SKM-1 (cell line): ENCODE results near the gene ACER1.

Experiments
- DNase-seq: peaks from one replicate; lab custom pipeline; 2025; ENCODE audit not compliant: unreplicated experiment; lab: John Stamatoyannopoulos, UW

Gene ACER1

DNA sequence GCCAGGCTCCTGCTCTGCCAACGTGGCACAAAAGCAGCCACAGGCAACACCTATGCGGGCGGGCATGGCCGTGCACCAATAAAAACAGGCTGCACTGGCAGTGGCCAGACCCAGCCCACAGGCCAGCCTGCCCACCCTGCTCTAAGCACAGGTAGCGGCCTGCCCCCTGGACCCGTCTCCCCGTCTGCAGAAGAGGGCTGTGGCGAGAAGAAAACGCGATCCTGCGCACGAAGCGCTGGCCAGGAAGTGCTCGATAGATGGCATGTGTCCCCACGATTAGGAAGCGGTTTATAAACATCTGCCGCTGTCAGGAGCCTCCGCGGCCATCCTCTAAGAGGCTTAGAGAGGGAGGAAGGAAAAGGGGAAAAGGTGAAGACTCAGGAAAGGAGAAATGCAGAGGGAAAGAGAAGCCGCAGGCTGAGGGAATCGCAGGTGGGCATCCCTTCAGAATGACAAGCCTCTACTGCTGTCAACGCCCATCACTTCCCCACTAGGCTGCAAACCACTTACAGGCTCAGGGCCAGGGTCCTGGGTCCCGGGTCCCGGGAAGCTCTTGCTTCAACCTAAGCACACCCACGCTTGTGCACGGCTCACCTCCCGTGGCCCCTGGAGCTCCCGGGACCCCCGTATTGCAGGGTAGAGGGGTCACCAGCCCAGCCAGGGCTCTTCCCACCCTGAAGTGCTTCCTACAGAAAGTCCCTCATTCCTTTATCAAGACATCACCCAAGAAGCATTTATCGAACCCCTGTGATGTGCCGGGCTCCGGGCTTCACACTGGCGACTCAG lies 64.1 kb downstream of the ACER1 start:
- no peak for DNase-seq

GRCh38 chr19:6268382-6268771 lies 65.0 kb downstream of the ACER1 start:
- no peak for DNase-seq

DNA sequence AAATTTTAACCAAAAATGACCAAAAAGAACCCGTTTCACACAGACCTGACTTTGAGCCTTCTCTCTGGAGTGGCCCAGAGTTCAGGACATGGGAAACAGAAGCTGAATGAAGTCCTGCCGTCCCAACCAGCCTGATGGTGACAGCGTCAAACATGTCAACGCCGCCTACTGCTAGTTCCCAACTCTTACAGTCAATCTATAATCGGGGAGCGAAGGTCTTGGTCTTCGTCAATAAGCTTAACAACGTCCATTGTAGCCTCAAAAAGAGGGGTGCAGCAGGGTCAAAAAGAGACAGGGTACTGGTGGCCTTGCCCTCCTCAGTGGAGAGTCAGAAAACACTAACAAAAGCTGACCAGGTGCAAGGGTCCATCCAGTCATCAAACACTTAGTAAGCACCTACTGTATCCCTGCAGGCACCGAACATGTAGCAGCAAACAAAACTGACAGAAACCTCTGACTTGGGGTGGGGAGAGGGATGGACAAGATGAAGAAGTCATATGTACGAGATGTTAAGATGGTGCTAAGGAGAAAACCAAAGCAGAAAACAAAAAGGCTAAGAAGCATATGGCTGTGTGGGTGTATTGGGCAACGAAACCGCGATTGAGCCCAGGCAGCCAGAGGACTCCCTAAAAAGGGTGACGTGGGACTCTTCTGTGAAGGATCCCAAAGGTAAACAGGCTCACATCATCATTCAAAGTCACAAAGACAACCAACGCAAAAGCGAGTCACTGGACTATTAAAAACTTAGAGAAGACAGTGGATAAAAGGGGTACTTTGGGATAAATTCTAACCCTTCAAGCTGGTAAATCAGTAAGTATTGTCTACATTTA lies 65.6 kb downstream of the ACER1 start:
- no peak for DNase-seq

DNA sequence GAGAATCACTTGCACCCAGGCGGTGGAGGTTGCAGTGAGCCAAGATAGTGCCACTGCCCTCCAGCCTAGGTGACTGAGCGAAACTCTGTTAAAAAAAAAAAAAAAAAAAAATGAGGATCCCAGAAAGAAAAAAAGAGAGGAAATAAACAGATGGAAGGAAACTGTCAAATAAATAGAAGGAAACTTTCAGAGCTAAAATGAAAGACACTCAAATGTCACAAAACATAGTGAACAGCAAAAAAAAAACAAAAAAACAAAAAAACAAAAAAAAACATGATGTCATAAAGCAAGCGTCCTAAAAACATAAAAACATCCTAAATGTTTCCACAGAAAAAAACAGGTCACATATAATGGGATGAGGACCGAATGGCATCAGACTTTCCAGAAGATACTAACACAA lies 68.6 kb downstream of the ACER1 start:
- DNase-seq, result no peak

GRCh38 chr19:6263735-6264444 lies 69.5 kb downstream of the ACER1 start:
- no peak for DNase-seq

DNA sequence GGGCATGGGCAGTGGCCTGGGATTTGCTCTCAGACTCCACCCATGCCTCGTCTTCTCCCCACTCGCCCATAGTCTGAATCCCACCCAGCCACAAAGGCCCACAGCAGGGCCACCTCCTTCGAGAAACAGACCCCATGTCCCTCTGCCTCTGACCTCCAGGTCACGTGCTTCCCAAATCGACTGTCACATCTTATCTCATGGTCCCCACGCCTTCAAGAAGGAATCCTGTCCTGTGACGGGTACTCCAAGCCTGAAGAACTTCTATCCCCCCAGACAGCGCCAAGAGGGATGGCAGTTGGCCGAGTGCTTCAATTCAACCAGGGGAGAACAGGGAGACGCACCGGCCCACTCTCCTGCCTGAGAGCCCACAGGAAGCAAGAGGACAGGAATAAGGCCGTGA lies 70.1 kb downstream of the ACER1 start:
- no peak for DNase-seq

DNA sequence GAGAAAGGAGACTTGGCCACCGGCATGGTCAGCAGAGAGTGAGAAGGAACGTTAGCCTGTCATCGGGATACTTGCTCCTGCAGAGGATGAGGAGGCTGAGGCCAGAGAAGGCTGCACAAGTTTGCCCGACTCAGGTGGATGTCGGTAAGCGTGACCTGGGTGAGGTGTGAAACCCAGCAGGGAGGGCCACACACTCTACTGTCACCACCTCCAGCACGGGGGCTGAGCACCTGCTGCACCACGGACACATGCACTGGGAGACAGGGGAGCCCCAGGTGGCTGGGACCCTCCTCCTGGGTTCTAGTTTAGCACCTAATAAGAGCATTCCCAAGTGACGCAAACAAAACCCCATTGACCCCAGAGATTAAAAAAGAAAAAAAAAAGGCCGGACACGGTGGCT lies 70.9 kb downstream of the ACER1 start:
- no peak for DNase-seq

DNA sequence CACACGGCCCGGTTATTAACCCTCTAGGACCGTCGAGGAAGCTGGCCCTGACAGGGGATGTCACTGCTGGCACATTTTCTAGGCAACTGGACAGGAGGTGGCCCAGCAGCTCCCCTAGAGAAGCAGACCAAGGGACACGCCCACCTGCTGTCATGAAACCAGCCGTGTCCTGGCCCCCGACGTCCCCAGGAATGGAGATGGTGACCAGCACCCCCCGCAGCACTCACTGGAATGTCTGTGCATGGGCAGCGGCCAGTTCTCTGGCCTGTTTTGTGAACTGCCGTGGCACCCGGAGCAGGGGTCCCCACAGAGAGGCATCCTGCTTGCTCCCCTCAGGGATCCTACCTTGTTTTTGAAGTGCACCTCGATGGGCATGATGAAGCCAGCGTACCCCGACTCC lies 71.5 kb downstream of the ACER1 start:
- no peak for DNase-seq

- no peak for DNase-seq
These were observed 72.3 kb downstream of the ACER1 start for GRCh38 chr19:6260912-6261650.

GRCh38 chr19:6260376-6260775 lies 73.0 kb downstream of the ACER1 start:
- no peak for DNase-seq

GRCh38 chr19:6259312-6259861 lies 74.0 kb downstream of the ACER1 start:
- DNase-seq, result no peak

- DNase-seq, result no peak
These were observed 74.5 kb downstream of the ACER1 start for GRCh38 chr19:6258812-6259311.
